Adrenal gland (tissue), 12 donors: Measurements from ENCODE around the gene CCNY. TPM values are rescaled to one million over a fixed set of nuclear protein-coding genes. Genes with fewer than 3 reads are reported as not detected.
"Not testable (repeated sequence)": the region's sequence is repeated elsewhere in the genome, so short reads cannot be mapped to it uniquely, and the experiment has no call there.

Experiments used
- DNase-seq, 7 donors: peaks; one replicate each; pipeline ENCODE4 v3.0.0-alpha.2; 2019 to 2020
- H3K27ac ChIP-seq, 5 donors: fragments of 200-600 bp; sonication (generic) in 4 of 5; 1 replicate in 3 of 5; 2 replicates in 2 of 5; pipeline versions ENCODE4 v1.5.1 to v1.8.0; 2016 to 2020; ENCODE audit warnings: mild to moderate bottlenecking in 1 of 5
- H3K27me3 ChIP-seq: fragments of 200-600 bp; 2 replicates; pipeline ENCODE4 v1.8.0; 2021
- H3K36me3 ChIP-seq, 2 donors: fragments of 200-600 bp; replicated peaks in 1 of 2; 1 replicate in 1 of 2; 2 replicates in 1 of 2; pipeline versions ENCODE4 v1.5.1 to v1.8.0; 2018 to 2022
- H3K4me1 ChIP-seq, 2 donors: fragments of 200-600 bp; replicated peaks in 1 of 2; 1 replicate in 1 of 2; 2 replicates in 1 of 2; pipeline versions ENCODE4 v1.5.1 to v1.8.0; 2018 to 2021
- H3K4me3 ChIP-seq, 4 donors: fragments of 200-600 bp; sonication (generic) in 3 of 4; one replicate each; pipeline ENCODE4 v1.5.1; 2016 to 2018
- H3K9me3 ChIP-seq, 3 donors: fragments of 200-600 bp; sonication (generic) in 1 of 3; replicated peaks in 1 of 3; 1 replicate in 2 of 3; 2 replicates in 1 of 3; pipeline versions ENCODE4 v1.5.1 to v1.8.0; 2016 to 2021
- POLR2A ChIP-seq, 2 donors: fragments of 450-650 bp; IDR thresholded peaks; one replicate each; pipeline ENCODE4 v1.6.1; 2017; ENCODE audit warnings: antibody characterized with exemption in 2 of 2, mild to moderate bottlenecking in 2 of 2, moderate library complexity in 1 of 2
- WGBS, 4 donors: extraction: QIAGEN DNeasy Blood & Tissue Kit in 2 of 4; methylation state at CpG; one replicate each; pipeline versions ENCODE4 v1.1.5 to v1.1.7; 2013 to 2017; 5-methylcytosine and 5-hydroxymethylcytosine counted together
- intact Hi-C, 2 donors: fragments of 100-400 bp; cut with DNase I; formaldehyde crosslinking; loops; one replicate each; pipeline versions ENCODE4 v1.14.1 to v1.15.0; 2022 to 2023
- polyA plus RNA-seq, 3 donors: library from polyadenylated mRNA; stranded (reverse); fragments of 200-250 nt in 2 of 3; fragments of 350-450 nt in 1 of 3; fragmentation: Illumina TruSeq in 1 of 3; extraction: RNeasy Lipid Tissue Mini Kit (QIAGEN cat#74804) in 1 of 3; gene quantifications; one replicate each; pipeline ENCODE4 v1.2.3, GENCODE V29; 2013 to 2014
- total RNA-seq, 9 donors: library from RNA; depleted of rRNA in 4 of 9; stranded (reverse); fragments of >200 nt in 4 of 9; fragments of 120-200 nt in 1 of 9; fragmentation: NEBNext Ultra II Directional in 1 of 9; extraction: Animal tissue kit (Norgen Biotek cat#: 25700) in 1 of 9; gene quantifications; one replicate each; pipeline versions ENCODE4 v1.1.0 to v1.2.4, GENCODE V29; 2013 to 2023
- TF ChIP-seq, protein P1 (sequence below), 6 experiments: fragments of 450-650 bp in 4 of 6; fragments of 200-600 bp in 2 of 6; sonication (generic) in 1 of 6; IDR thresholded peaks; 1 replicate in 5 of 6; 2 replicates in 1 of 6; pipeline versions ENCODE4 v1.5.1 to v1.8.0; 2016 to 2021; ENCODE audit warnings: antibody characterized with exemption in 6 of 6, mild to moderate bottlenecking in 2 of 6, moderate library complexity in 1 of 6
- donor health status: healthy with polysubstance abuse.
- donor health status: Bipolar disorder and iron deficiency.
- donor health status: DM: yes; HTN: yes; CAD: no.
- donor health status: DM: no; HTN: no; CAD: no.
- donor health status: DM: no; HTN: no; CAD: no.
- donor health status: DM: yes; HTN: yes; CAD: no.

The CCNY gene
- total and polyA plus RNA-seq, 12 donors, result 18.3 to 87.0 (median 45.2) TPM

- no peak for TF ChIP-seq POLR2A (IDR thresholded peaks at IDR 0.05)
- TF ChIP-seq, protein P1, sequence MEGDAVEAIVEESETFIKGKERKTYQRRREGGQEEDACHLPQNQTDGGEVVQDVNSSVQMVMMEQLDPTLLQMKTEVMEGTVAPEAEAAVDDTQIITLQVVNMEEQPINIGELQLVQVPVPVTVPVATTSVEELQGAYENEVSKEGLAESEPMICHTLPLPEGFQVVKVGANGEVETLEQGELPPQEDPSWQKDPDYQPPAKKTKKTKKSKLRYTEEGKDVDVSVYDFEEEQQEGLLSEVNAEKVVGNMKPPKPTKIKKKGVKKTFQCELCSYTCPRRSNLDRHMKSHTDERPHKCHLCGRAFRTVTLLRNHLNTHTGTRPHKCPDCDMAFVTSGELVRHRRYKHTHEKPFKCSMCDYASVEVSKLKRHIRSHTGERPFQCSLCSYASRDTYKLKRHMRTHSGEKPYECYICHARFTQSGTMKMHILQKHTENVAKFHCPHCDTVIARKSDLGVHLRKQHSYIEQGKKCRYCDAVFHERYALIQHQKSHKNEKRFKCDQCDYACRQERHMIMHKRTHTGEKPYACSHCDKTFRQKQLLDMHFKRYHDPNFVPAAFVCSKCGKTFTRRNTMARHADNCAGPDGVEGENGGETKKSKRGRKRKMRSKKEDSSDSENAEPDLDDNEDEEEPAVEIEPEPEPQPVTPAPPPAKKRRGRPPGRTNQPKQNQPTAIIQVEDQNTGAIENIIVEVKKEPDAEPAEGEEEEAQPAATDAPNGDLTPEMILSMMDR (IDR thresholded peaks at IDR 0.05), result no peak
- no peak for DNase-seq
- no peak overlapping the region for H3K4me3 ChIP-seq
- intact Hi-C loops, result no loop called here
- no peaks in the 10 kb centered on the region for H3K9me3 ChIP-seq
- no peaks in the 10 kb centered on the region for H3K36me3 ChIP-seq
- peaks cover 0 to 46% of the 10 kb centered on the region in 2 donors for H3K4me1 ChIP-seq
- WGBS, 4 donors, result 83 to 88% (median 86%) methylated on average over 1 of the region's 1 CpG
- no peaks in the 10 kb centered on the region for H3K27me3 ChIP-seq
- H3K27ac ChIP-seq, result no peak overlapping the region
These were observed 17.5 kb downstream of the CCNY start for GRCh38 chr10:35353805-35354204.

- H3K27me3 ChIP-seq, DNase-seq, H3K27ac ChIP-seq, H3K4me3 ChIP-seq, intact Hi-C loops, H3K36me3 ChIP-seq, H3K9me3 ChIP-seq: not testable (repeated sequence)
- peaks cover 0 to 41% of the 10 kb centered on the region in 2 donors for H3K4me1 ChIP-seq
- 78 to 86% (median 83%) methylated on average over 9 of the region's 9 CpGs for WGBS, 4 donors
These were observed 17.9 kb downstream of the CCNY start for GRCh38 chr10:35354257-35354656.

GRCh38 chr10:35355971-35356724, 19.8 kb downstream of the CCNY start:
- intact Hi-C loops, result no loop called here
- H3K27me3 ChIP-seq, result no peaks in the 10 kb centered on the region
- TF ChIP-seq, protein P1 (IDR thresholded peaks at IDR 0.05), result no peak
- TF ChIP-seq POLR2A (IDR thresholded peaks at IDR 0.05), result no peak
- H3K27ac ChIP-seq, result no peak overlapping the region
- H3K9me3 ChIP-seq, result no peaks in the 10 kb centered on the region
- H3K4me3 ChIP-seq, result no peak overlapping the region
- no peak for DNase-seq
- 82 to 89% (median 83%) methylated on average over 7 to 9 of the region's 9 CpGs for WGBS, 4 donors
- H3K36me3 ChIP-seq, result no peaks in the 10 kb centered on the region
- peaks cover 0 to 35% of the 10 kb centered on the region in 2 donors for H3K4me1 ChIP-seq

- no peak for DNase-seq
- intact Hi-C loops, result no loop called here
- no peak for TF ChIP-seq POLR2A (IDR thresholded peaks at IDR 0.05)
- TF ChIP-seq, protein P1 (IDR thresholded peaks at IDR 0.05), result no peak
- 45 to 59% (median 57%) methylated on average over 2 of the region's 2 CpGs for WGBS, 4 donors
- Histone ChIP-seq H3K4me1 (peaks cover 0 to 35% of the 10 kb centered on the region in 2 donors), H3K4me3 (no peak overlapping the region), H3K36me3 (no peaks in the 10 kb centered on the region), H3K27me3 (no peaks in the 10 kb centered on the region), H3K9me3 (no peaks in the 10 kb centered on the region), H3K27ac (no peak overlapping the region)
These were observed 20.4 kb downstream of the CCNY start for GRCh38 chr10:35356725-35357092.

- intact Hi-C loops, result no loop called here
- Histone ChIP-seq H3K27ac (no peak overlapping the region), H3K36me3 (no peaks in the 10 kb centered on the region), H3K4me1 (peaks cover 0 to 31% of the 10 kb centered on the region in 2 donors), H3K27me3 (no peaks in the 10 kb centered on the region), H3K4me3 (no peak overlapping the region), H3K9me3 (no peaks in the 10 kb centered on the region)
- DNase-seq, result no peak
- WGBS, 4 donors, result 50 to 78% (median 68%) methylated on average over 1 to 2 of the region's 2 CpGs
- TF ChIP-seq POLR2A (IDR thresholded peaks at IDR 0.05), result no peak
- TF ChIP-seq, protein P1 (IDR thresholded peaks at IDR 0.05), result no peak
These were observed 22.7 kb downstream of the CCNY start for GRCh38 chr10:35359056-35359455.
